HepG2 (cell line): ENCODE results near the gene RNF25. TPM values are rescaled to one million over a fixed set of nuclear protein-coding genes. Genes with fewer than 3 reads are reported as not detected.

ENCODE experiments used
- EHMT2 ChIP-seq: fragments of 200-600 bp; sonication (generic); IDR thresholded peaks from 2 replicates; pipeline ENCODE4 v1.7.0; 2017; ENCODE audit warnings: antibody characterized with exemption, low read depth, low read length, borderline replicate concordance
- FOXA1 ChIP-seq, 2 experiments: fragments of 450-650 bp in 1 of 2; sonication (generic) in 1 of 2; formaldehyde crosslinking in 1 of 2; IDR thresholded peaks; 2 replicates each; pipeline versions ENCODE4 v1.4.0 to v1.6.1; 2016 to 2020; ENCODE audit warnings: missing genetic modification reagents in 1 of 2
- HIC2 ChIP-seq: sonication (generic); formaldehyde crosslinking; IDR thresholded peaks from 2 replicates; pipeline ENCODE4 v1.9.0; 2022; ENCODE audit warnings: low read depth, missing genetic modification reagents
- JARID2 ChIP-seq: sonication (generic); formaldehyde crosslinking; IDR thresholded peaks from 2 replicates; pipeline ENCODE4 v1.8.1; 2023; ENCODE audit warnings: missing genetic modification reagents, inconsistent platforms; ENCODE audit not compliant: insufficient replicate concordance
- PAF1 ChIP-seq: IDR thresholded peaks from 2 replicates; pipeline ENCODE4 v1.6.1; 2016; ENCODE audit warnings: missing genetic modification reagents, missing compliant biosample characterization
- PRDM15 ChIP-seq: sonication (generic); formaldehyde crosslinking; IDR thresholded peaks from 2 replicates; pipeline ENCODE4 v1.4.0; 2020; ENCODE audit warnings: missing genetic modification reagents
- REL ChIP-seq: sonication (generic); formaldehyde crosslinking; conservative IDR thresholded peaks from 2 replicates; pipeline ENCODE4 v1.8.0; 2022; ENCODE audit warnings: mild to moderate bottlenecking, missing genetic modification reagents, moderate library complexity
- TAF15 ChIP-seq: fragments of 200-400 bp; formaldehyde crosslinking; IDR thresholded peaks from one replicate; pipeline ENCODE4 v1.6.1; 2018; ENCODE audit warnings: mild to moderate bottlenecking, low read depth, low read length; ENCODE audit not compliant: poor library complexity, severe bottlenecking
- U2AF1 ChIP-seq: fragments of 200-400 bp; formaldehyde crosslinking; optimal IDR thresholded peaks from 2 replicates; pipeline ENCODE3; 2017; ENCODE audit warnings: mild to moderate bottlenecking, low read depth, low read length
- ZBED4 ChIP-seq: sonication (generic); formaldehyde crosslinking; IDR thresholded peaks from 2 replicates; pipeline ENCODE4 v1.4.0; 2020; ENCODE audit warnings: missing genetic modification reagents, borderline replicate concordance
- ZBTB33 ChIP-seq: sonication (generic); formaldehyde crosslinking; IDR thresholded peaks from 2 replicates; pipeline ENCODE4 v1.4.0; 2020; ENCODE audit warnings: missing genetic modification reagents
- ZNF18 ChIP-seq: sonication (generic); formaldehyde crosslinking; IDR thresholded peaks from 2 replicates; pipeline ENCODE4 v1.8.0; 2022; ENCODE audit warnings: mild to moderate bottlenecking, missing genetic modification reagents; ENCODE audit not compliant: insufficient replicate concordance
- ZNF296 ChIP-seq: sonication (generic); formaldehyde crosslinking; conservative IDR thresholded peaks from 2 replicates; pipeline ENCODE4 v1.5.0; 2020; ENCODE audit warnings: mild to moderate bottlenecking, missing genetic modification reagents
- ZNF652 ChIP-seq: IDR thresholded peaks from 2 replicates; pipeline ENCODE4 v1.6.1; 2016; ENCODE audit warnings: low read depth, borderline replicate concordance
- ZNF691 ChIP-seq: sonication (generic); formaldehyde crosslinking; IDR thresholded peaks from 2 replicates; pipeline ENCODE4 v1.4.0; 2020; ENCODE audit warnings: missing genetic modification reagents, low read depth, mild to moderate bottlenecking, borderline replicate concordance
- polyA plus RNA-seq, 8 experiments: library from polyadenylated mRNA; depleted of rRNA in 3 of 8; stranded (reverse) in 7 of 8; unstranded in 1 of 8; fragments of >200 nt; fragmentation: Illumina TruSeq in 4 of 8; extraction: Trizol in 4 of 8; gene quantifications; 2 replicates each; pipeline versions ENCODE4 v1.2.1 to v1.2.3, GENCODE V29; 2011 to 2016; ENCODE audit warnings: low read depth in 4 of 8, missing spikeins in 1 of 8, mixed read lengths in 1 of 8; ENCODE audit not compliant: insufficient read depth in 1 of 8
- total RNA-seq, 5 experiments: library from RNA; depleted of rRNA; stranded (reverse); fragments of >200 nt; fragmentation: Illumina TruSeq; extraction: Trizol; gene quantifications; 2 replicates each; pipeline ENCODE4 v1.2.3, GENCODE V29; 2016; ENCODE audit warnings: low read depth in 1 of 5

Gene RNF25
- total and polyA plus RNA-seq, 2 of the 13 experiments (the other 11 are each of a cell fraction or from before 2014, with no cell fraction given): 37.0 to 87.6 TPM

- TF ChIP-seq ZBTB33 (CRISPR knock-in tag) (no peak), PRDM15 (CRISPR knock-in tag) (no peak), EHMT2 (no peak), U2AF1 (no peak), TAF15 (no peak), ZNF296 (CRISPR knock-in tag) (peak; percentile 24; the same call in 1 of the 2 replicates), ZNF652 (CRISPR knock-in tag) (no peak), ZNF18 (peak; percentile 1), FOXA1 (IDR thresholded peaks at IDR 0.05) (no peak), FOXA1 (CRISPR knock-in tag; IDR thresholded peaks at IDR 0.05) (no peak), REL (CRISPR knock-in tag) (no peak), JARID2 (CRISPR knock-in tag) (no peak), HIC2 (CRISPR knock-in tag) (no peak), ZBED4 (CRISPR knock-in tag) (no peak), PAF1 (CRISPR knock-in tag) (no peak), ZNF691 (CRISPR knock-in tag) (no peak)
Observed at GRCh38 chr2:218659988-218660358, 11.8 kb downstream of the RNF25 start (continued).
